Activated CD8-positive, alpha-beta memory T cell treated with anti-CD3 and anti-CD28 coated beads, Interleukin-2, amount 10 ng/mL, durations not matched to agents 7 days and 5 days (primary cell): ENCODE data around the gene GPR89B. TPM values are rescaled to one million over a fixed set of nuclear protein-coding genes. Genes with fewer than 3 reads are reported as not detected.
A peak's percentile ranks its signal among the peaks of the same experiment; 100 is the strongest.
"Not testable (repeated sequence)": the region's sequence is repeated elsewhere in the genome, so short reads cannot be mapped to it uniquely, and the experiment has no call there.

ENCODE experiments used
- ATAC-seq: fragments of 150-1000 bp; cut with Tn5 transposase; one replicate; pipeline ENCODE4 v1.10.0; 2021; ENCODE audit warnings: moderate library complexity
- CTCF ChIA-PET: fragments of 350-600 bp; sonication (Branson Sonifier 250); formaldehyde crosslinking; loops from one replicate; lab custom pipeline; 2021; ENCODE audit warnings: antibody characterized with exemption; lab: Charles Lee
- DNase-seq: peaks from one replicate; pipeline ENCODE4 v3.0.0-alpha.2; 2020
- H3K27ac Mint-ChIP-seq: one replicate; pipeline ENCODE4 v1.8.0; 2021; ENCODE audit warnings: mild to moderate bottlenecking, mixed read lengths
- H3K27me3 Mint-ChIP-seq: one replicate; pipeline ENCODE4 v1.8.0; 2021; ENCODE audit warnings: mixed read lengths
- H3K36me3 Mint-ChIP-seq: one replicate; pipeline ENCODE4 v1.8.0; 2021; ENCODE audit warnings: mild to moderate bottlenecking, mixed read lengths
- H3K4me1 Mint-ChIP-seq: one replicate; pipeline ENCODE4 v1.8.0; 2021; ENCODE audit warnings: mixed read lengths
- H3K4me3 Mint-ChIP-seq: one replicate; pipeline ENCODE4 v1.8.0; 2021; ENCODE audit warnings: mild to moderate bottlenecking, moderate library complexity, mixed read lengths
- H3K9me3 Mint-ChIP-seq: one replicate; pipeline ENCODE4 v1.8.0; 2022; ENCODE audit warnings: low read depth, mixed read lengths
- total RNA-seq, 2 experiments: library from RNA; stranded (reverse); gene quantifications; one replicate each; pipeline ENCODE4 v1.2.3, GENCODE V29; 2021

Gene GPR89B
- total RNA-seq, 2 experiments from 2014 or later, result 24.1 to 33.8 TPM

GRCh38 chr1:147964575-147964974, 36.4 kb downstream of the GPR89B start:
- H3K27ac Mint-ChIP-seq, DNase-seq, H3K36me3 Mint-ChIP-seq, H3K4me3 Mint-ChIP-seq, CTCF ChIA-PET, ATAC-seq, H3K4me1 Mint-ChIP-seq, H3K9me3 Mint-ChIP-seq, H3K27me3 Mint-ChIP-seq: not testable (repeated sequence)

- H3K4me1 Mint-ChIP-seq, H3K27ac Mint-ChIP-seq, DNase-seq, CTCF ChIA-PET, H3K4me3 Mint-ChIP-seq, H3K9me3 Mint-ChIP-seq, H3K27me3 Mint-ChIP-seq, H3K36me3 Mint-ChIP-seq: not testable (repeated sequence)
- ATAC-seq, result peak; percentile 80
These were observed 38.4 kb downstream of the GPR89B start for GRCh38 chr1:147966657-147967056.

GRCh38 chr1:147978896-147979651, 50.9 kb downstream of the GPR89B start:
- H3K27ac Mint-ChIP-seq, CTCF ChIA-PET: not testable (repeated sequence)

GRCh38 chr1:147985374-147985773, 57.2 kb downstream of the GPR89B start:
- H3K4me1 Mint-ChIP-seq, H3K27ac Mint-ChIP-seq, ATAC-seq, DNase-seq, H3K4me3 Mint-ChIP-seq, H3K9me3 Mint-ChIP-seq, CTCF ChIA-PET, H3K27me3 Mint-ChIP-seq: not testable (repeated sequence)
- peaks cover 16% of the 10 kb centered on the region for H3K36me3 Mint-ChIP-seq

More at GRCh38 chr1:147978896-147979651, 50.9 kb downstream of the GPR89B start:
- not testable (repeated sequence) for H3K4me3 Mint-ChIP-seq, ATAC-seq, DNase-seq, H3K27me3 Mint-ChIP-seq, H3K9me3 Mint-ChIP-seq, H3K4me1 Mint-ChIP-seq
- peaks cover 13% of the 10 kb centered on the region for H3K36me3 Mint-ChIP-seq

- H3K27ac Mint-ChIP-seq, DNase-seq, CTCF ChIA-PET, ATAC-seq, H3K4me3 Mint-ChIP-seq, H3K4me1 Mint-ChIP-seq, H3K27me3 Mint-ChIP-seq, H3K9me3 Mint-ChIP-seq: not testable (repeated sequence)
- peaks cover 17% of the 10 kb centered on the region for H3K36me3 Mint-ChIP-seq
These were observed 59.7 kb downstream of the GPR89B start for GRCh38 chr1:147987893-147988292.

- CTCF ChIA-PET, DNase-seq, ATAC-seq, H3K4me3 Mint-ChIP-seq, H3K27me3 Mint-ChIP-seq, H3K27ac Mint-ChIP-seq, H3K9me3 Mint-ChIP-seq: not testable (repeated sequence)
- Mint-ChIP-seq H3K36me3 (peaks cover 23% of the 10 kb centered on the region), H3K4me1 (peaks cover 13% of the 10 kb centered on the region)
These were observed 64.7 kb downstream of the GPR89B start for GRCh38 chr1:147992916-147993315.

GRCh38 chr1:147993400-147993799, 65.2 kb downstream of the GPR89B start:
- peaks cover 15% of the 10 kb centered on the region for H3K4me1 Mint-ChIP-seq
- H3K4me3 Mint-ChIP-seq, H3K9me3 Mint-ChIP-seq, H3K27me3 Mint-ChIP-seq, CTCF ChIA-PET, DNase-seq, ATAC-seq: not testable (repeated sequence)
- peak overlapping the region; percentile 22 for H3K27ac Mint-ChIP-seq
- peaks cover 23% of the 10 kb centered on the region for H3K36me3 Mint-ChIP-seq

GRCh38 chr1:147993825-147994615, 65.8 kb downstream of the GPR89B start:
- Mint-ChIP-seq H3K4me1 (peaks cover 17% of the 10 kb centered on the region), H3K36me3 (peaks cover 23% of the 10 kb centered on the region)
- H3K4me3 Mint-ChIP-seq, ATAC-seq, DNase-seq, H3K9me3 Mint-ChIP-seq, CTCF ChIA-PET, H3K27ac Mint-ChIP-seq, H3K27me3 Mint-ChIP-seq: not testable (repeated sequence)

- CTCF ChIA-PET, H3K4me3 Mint-ChIP-seq, ATAC-seq, H3K9me3 Mint-ChIP-seq, H3K27ac Mint-ChIP-seq, H3K27me3 Mint-ChIP-seq, DNase-seq: not testable (repeated sequence)
- Mint-ChIP-seq H3K4me1 (peaks cover 17% of the 10 kb centered on the region), H3K36me3 (peaks cover 14% of the 10 kb centered on the region)
These were observed 67.9 kb downstream of the GPR89B start for GRCh38 chr1:147996088-147996487.

- H3K36me3 Mint-ChIP-seq, ATAC-seq, CTCF ChIA-PET, H3K9me3 Mint-ChIP-seq, H3K4me3 Mint-ChIP-seq, H3K4me1 Mint-ChIP-seq, H3K27ac Mint-ChIP-seq, DNase-seq: not testable (repeated sequence)
- peaks cover 12% of the 10 kb centered on the region for H3K27me3 Mint-ChIP-seq
These were observed 79.5 kb downstream of the GPR89B start for GRCh38 chr1:148007724-148008123.

- H3K27me3 Mint-ChIP-seq, result peaks cover 31% of the 10 kb centered on the region
- H3K4me1 Mint-ChIP-seq, result peaks cover 6% of the 10 kb centered on the region
- H3K36me3 Mint-ChIP-seq, result peaks cover 2% of the 10 kb centered on the region
- no peaks in the 10 kb centered on the region for H3K9me3 Mint-ChIP-seq
- H3K27ac Mint-ChIP-seq, result no peak overlapping the region
- no peak overlapping the region for H3K4me3 Mint-ChIP-seq
- CTCF ChIA-PET, result no interaction called here
- DNase-seq, result no peak
- no peak for ATAC-seq
These were observed 82.3 kb downstream of the GPR89B start for GRCh38 chr1:148010527-148010926.

- CTCF ChIA-PET, ATAC-seq, H3K4me3 Mint-ChIP-seq: not testable (repeated sequence)
These were observed 85.2 kb downstream of the GPR89B start for GRCh38 chr1:148013177-148014144.

More at GRCh38 chr1:148013177-148014144, 85.2 kb downstream of the GPR89B start:
- H3K36me3 Mint-ChIP-seq, H3K9me3 Mint-ChIP-seq, H3K27ac Mint-ChIP-seq, DNase-seq, H3K4me1 Mint-ChIP-seq: not testable (repeated sequence)
- H3K27me3 Mint-ChIP-seq, result peaks cover 36% of the 10 kb centered on the region
